Temporal lobe (tissue), 1 donor: ENCODE results near the gene PRMT3. TPM values are rescaled to one million over a fixed set of nuclear protein-coding genes. Genes with fewer than 3 reads are reported as not detected.

Experiments
- total RNA-seq: library from RNA; depleted of rRNA; stranded (reverse); fragments of >200 nt; gene quantifications from one replicate; pipeline ENCODE4 v1.2.3, GENCODE V29; 2014

The PRMT3 gene
- total RNA-seq, 1 donor from 2014 or later, result 18.7 TPM

Other genes with a start within 250 kb of the PRMT3 start
- not detected for gene DBX1, start 227.2 kb upstream of the PRMT3 start, total RNA-seq
- 2.7 TPM for gene HTATIP2, start 24.0 kb upstream of the PRMT3 start, total RNA-seq
- gene SLC6A5, start 211.9 kb downstream of the PRMT3 start, total RNA-seq, result under 0.01 TPM